Activated T-helper 9 cell treated with anti-CD3 and anti-CD28 coated beads, Interleukin-2, amount 50 U/mL, for 16 hours (primary cell): ENCODE data around the gene PHF5A.
"Not testable (repeated sequence)": the region's sequence is repeated elsewhere in the genome, so short reads cannot be mapped to it uniquely, and the experiment has no call there.

ENCODE experiments used
- DNase-seq: peaks from one replicate; pipeline ENCODE4 v3.0.0-alpha.2; 2020; ENCODE audit warnings: low read depth

PHF5A gene

GRCh38 chr22:41446639-41447434 is 21.7 kb downstream of the PHF5A start, which contains the start of gene TOB2:
Gene TOB2 (minus strand): TSS chr22:41446801. CDS start chr22:41437345, 9,456 bp downstream.
- DNase-seq, result peak; percentile 91

DNA sequence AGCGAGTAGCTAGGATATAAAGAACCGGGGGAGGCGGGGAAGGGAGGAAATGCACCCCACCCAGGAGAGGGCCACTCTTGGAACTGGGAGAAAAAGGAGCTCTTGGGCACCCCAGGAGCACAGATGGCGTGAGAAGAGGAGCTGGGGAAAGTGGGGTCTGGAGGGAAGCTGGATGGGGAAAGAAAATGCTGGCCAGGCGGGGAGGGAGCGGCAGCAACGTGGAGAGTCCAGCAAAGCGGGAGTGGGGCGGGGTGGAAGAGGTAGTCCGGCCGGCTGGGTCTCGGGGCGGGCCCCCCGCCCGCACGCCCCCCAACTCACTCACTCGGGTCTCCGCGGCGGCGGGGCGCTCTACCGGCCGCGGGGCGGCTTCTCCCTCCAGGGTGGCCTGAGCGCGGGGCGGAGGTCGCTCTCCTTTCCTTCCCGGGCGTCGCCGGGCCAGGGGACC is 22.4 kb downstream of the PHF5A start:
- no peak for DNase-seq

GRCh38 chr22:41445129-41446056 is 23.1 kb downstream of the PHF5A start:
- DNase-seq, result no peak

GRCh38 chr22:41444360-41445128 is 23.9 kb downstream of the PHF5A start:
- peak; percentile 78 for DNase-seq

GRCh38 chr22:41442240-41442792 is 26.2 kb downstream of the PHF5A start:
- DNase-seq, result no peak

GRCh38 chr22:41440511-41440910 is 28.0 kb downstream of the PHF5A start:
- DNase-seq, result not testable (repeated sequence)

DNA sequence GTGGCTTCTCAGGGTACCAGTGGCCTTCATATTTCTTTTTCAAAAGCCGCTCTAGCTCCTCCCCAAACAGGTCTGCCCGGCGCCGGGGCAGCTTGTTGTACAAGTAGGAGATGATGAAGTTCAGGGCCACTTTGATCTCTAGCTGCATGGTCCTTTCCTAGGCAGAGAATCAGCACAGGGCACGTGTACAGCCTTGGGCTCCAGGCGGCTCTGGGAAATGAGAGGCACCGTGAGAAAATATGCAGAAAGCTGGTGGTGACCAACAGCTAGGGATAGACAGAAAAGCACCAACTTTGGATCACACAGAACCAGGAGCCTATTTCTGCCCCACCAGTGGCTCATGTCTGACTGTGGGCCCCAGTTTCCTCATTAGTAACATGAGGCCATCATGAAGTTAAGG is 31.3 kb downstream of the PHF5A start:
- DNase-seq, result no peak

GRCh38 chr22:41436322-41437113 is 32.0 kb downstream of the PHF5A start:
- DNase-seq, result no peak

DNA sequence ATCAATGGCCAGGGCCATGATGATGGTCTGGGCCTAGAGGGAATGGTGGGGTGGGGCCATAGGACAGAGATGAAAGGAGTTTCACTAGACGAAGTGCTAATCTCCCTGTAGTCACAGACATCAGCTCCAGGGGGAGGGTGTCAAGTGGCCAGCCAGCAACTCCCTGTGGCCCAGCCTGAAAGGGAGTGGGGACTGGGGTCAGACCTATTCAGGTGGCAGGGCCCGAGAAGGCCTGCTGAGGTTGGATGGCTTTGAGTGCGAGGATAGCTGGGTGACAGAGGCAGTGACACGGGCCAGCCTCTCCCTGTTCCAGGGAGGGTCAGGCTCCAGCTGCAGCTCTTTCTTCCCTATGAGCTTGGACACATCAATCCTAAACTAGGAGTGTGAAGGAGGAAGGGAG is 32.9 kb downstream of the PHF5A start:
- DNase-seq, result no peak

- DNase-seq, result not testable (repeated sequence)
These were observed 34.0 kb downstream of the PHF5A start for GRCh38 chr22:41434361-41435003.

GRCh38 chr22:41433480-41433879 is 35.0 kb downstream of the PHF5A start:
- not testable (repeated sequence) for DNase-seq

DNA sequence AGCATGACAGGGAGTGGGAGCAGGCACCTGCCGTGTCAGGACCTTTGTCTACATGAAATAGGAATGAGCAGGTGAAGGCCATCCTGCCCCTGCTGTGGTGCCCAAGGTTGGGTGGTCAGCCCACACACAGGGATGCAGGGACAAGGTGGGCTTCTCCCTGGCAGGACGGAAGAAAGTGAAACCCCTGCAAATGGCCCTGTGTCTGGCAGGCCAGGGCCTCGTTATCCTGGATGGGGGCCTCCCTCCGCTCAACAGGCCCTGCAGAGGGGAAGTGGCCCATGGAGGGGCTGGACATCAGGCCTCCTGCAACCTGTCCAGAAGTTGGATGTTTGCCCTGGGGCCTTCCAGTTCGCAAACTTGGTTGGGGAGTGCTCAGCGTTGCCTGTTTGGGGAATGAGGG is 36.8 kb downstream of the PHF5A start:
- DNase-seq, result no peak

DNA sequence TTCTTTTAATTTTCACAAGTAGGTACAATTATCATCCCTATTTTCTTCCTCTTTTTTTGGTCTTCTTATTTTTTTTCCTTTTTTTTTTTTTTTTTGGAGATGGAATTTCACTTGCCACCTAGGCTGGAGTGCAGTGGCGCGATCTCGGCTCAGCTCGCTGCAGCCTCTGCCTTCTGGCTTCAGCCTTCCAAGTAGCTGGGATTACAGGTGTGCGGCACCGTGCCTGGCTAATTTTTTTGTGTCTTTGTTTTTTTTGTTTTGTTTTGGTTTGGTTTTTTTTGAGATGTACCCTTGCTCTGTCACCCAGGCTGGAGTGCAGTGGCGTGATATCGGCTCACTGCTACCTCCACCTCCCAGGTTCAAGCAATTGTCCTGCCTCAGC is 38.5 kb downstream of the PHF5A start:
- DNase-seq, result no peak

DNA sequence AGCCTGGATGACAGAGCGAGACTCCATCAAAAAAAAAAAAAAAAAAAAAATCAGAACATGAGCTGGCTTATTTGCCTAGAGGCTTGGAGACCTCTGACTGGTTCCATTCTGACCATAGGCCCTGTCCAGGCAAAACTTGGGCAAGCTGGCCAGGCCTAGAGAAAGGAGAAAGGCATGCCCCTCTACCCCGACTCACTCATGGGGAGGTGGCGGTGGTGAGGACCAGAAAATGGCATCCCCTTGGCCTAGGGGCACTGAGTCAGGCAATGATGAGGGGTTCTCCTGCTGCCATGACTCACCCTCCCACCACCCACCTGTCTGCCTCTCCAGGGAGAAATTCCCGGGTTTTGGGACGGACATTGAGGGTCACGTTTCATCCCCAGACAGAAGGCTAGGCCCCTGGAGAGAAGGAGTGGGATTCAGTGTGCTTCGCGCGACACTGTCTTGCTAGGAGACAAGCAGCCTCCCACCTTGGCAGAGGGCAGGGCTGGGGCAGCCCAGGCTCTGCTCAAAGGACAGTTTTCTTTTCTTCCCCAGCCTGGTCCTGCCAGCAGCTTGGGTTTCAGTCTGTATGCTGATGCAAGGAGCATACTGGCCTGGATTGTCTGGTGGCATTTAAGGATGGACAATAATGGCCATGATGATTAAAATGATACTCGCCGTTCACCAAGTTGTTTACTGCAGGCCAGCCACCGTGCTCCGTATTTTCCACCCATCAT is 39.1 kb downstream of the PHF5A start:
- no peak for DNase-seq

- DNase-seq, result no peak
These were observed 42.7 kb downstream of the PHF5A start for GRCh38 chr22:41425660-41426365.

- DNase-seq, result no peak
These were observed 49.8 kb downstream of the PHF5A start for GRCh38 chr22:41418717-41419116.

- DNase-seq, result no peak
These were observed 50.7 kb downstream of the PHF5A start for GRCh38 chr22:41417622-41418390.

GRCh38 chr22:41415554-41415953 is 52.9 kb downstream of the PHF5A start:
- no peak for DNase-seq
